Panc1 (cell line): ENCODE measurements around the gene LSM14B. TPM values are rescaled to one million over a fixed set of nuclear protein-coding genes. Genes with fewer than 3 reads are reported as not detected.

ENCODE experiments used
- ATAC-seq: fragments of 200-7000 bp; cut with Tn5 transposase; 2 replicates; pipeline ENCODE4 v1.9.1; 2020; ENCODE audit warnings: mild to moderate bottlenecking, moderate library complexity
- BruUV-seq: library from RNA; stranded (reverse); fragments of 400-500 nt; replicated peaks from 2 replicates; lab custom pipeline; 2021; lab: Mats Ljungman, UMichigan
- CTCF ChIA-PET: fragments of 300-600 bp; sonication (Branson Sonifier 250); formaldehyde crosslinking; loops from one replicate; lab custom pipeline; 2022; ENCODE audit warnings: antibody characterized with exemption; lab: Charles Lee
- POLR2A ChIA-PET: fragments of 300-600 bp; sonication (Branson Sonifier 250); formaldehyde crosslinking; loops from one replicate; lab custom pipeline; 2022; ENCODE audit warnings: antibody characterized with exemption; lab: Charles Lee
- DNase-seq: peaks from one replicate; pipeline ENCODE4 v3.0.0-alpha.2; 2010; ENCODE audit warnings: low read depth, low spot score
- H3K27ac ChIP-seq: 2 replicates; pipeline ENCODE4 v1.5.1; 2011; ENCODE audit warnings: mild to moderate bottlenecking, low read length, inconsistent platforms
- H3K27me3 ChIP-seq: fragments of 200-500 bp; sonication (Bioruptor generic); 2 replicates; pipeline ENCODE4 v1.6.0; 2014; ENCODE audit warnings: low read length, inconsistent platforms; ENCODE audit not compliant: control insufficient read depth, insufficient read depth
- H3K36me3 ChIP-seq: fragments of 200-500 bp; sonication (Bioruptor generic); 2 replicates; pipeline ENCODE4 v1.5.1; 2014; ENCODE audit warnings: inconsistent platforms, mild to moderate bottlenecking, low read length, moderate library complexity; ENCODE audit not compliant: control insufficient read depth, insufficient read depth
- H3K4me1 ChIP-seq: 2 replicates; pipeline ENCODE4 v1.5.1; 2011; ENCODE audit warnings: inconsistent platforms, mild to moderate bottlenecking, low read length, moderate library complexity; ENCODE audit not compliant: control insufficient read depth, insufficient read depth
- H3K4me3 ChIP-seq, 2 experiments: 2 replicates each; pipeline ENCODE4 v1.5.1; 2011 to 2012; ENCODE audit warnings: low read depth in 2 of 2, low read length in 2 of 2, mild to moderate bottlenecking in 2 of 2, inconsistent platforms in 1 of 2, moderate library complexity in 1 of 2
- H3K9me3 ChIP-seq: fragments of 200-500 bp; sonication (Bioruptor generic); 2 replicates; pipeline ENCODE4 v1.5.1; 2014; ENCODE audit warnings: low read depth, mild to moderate bottlenecking, inconsistent platforms, low read length, moderate library complexity; ENCODE audit not compliant: control insufficient read depth, insufficient read depth
- POLR2AphosphoS5 ChIP-seq: IDR thresholded peaks from 2 replicates; pipeline ENCODE4 v1.6.1; 2012; ENCODE audit warnings: mild to moderate bottlenecking, low read depth, low read length, moderate library complexity
- SIN3A ChIP-seq: IDR thresholded peaks from 2 replicates; pipeline ENCODE4 v1.6.1; 2012; ENCODE audit warnings: low read depth, mild to moderate bottlenecking, low read length, moderate library complexity, borderline replicate concordance; ENCODE audit not compliant: insufficient read depth
- TCF7L2 ChIP-seq: IDR thresholded peaks from 2 replicates; pipeline ENCODE4 v1.6.1; 2011; ENCODE audit warnings: mild to moderate bottlenecking, low read depth, low read length, inconsistent platforms
- in situ Hi-C: cut with HindIII; loops from 2 replicates; pipeline ENCODE4 v1.10.0; 2016; ENCODE audit warnings: low sequenced_read_pairs, low pct_unique_long_range_greater_than_20kb
- intact Hi-C: fragments of 100-400 bp; cut with micrococcal nuclease; formaldehyde crosslinking; loops from one replicate; pipeline ENCODE4 v1.10.0; 2022; ENCODE audit not compliant: unreplicated experiment
- total RNA-seq: library from RNA; stranded (reverse); gene quantifications from one replicate; pipeline ENCODE4 v1.2.1, GENCODE V29; 2021; ENCODE audit not compliant: unreplicated experiment
- TF ChIP-seq, protein P1 (sequence below): fragments of 450-650 bp; IDR thresholded peaks from 2 replicates; pipeline ENCODE4 v1.5.1; 2017; ENCODE audit warnings: mild to moderate bottlenecking
- TF ChIP-seq, protein P2 (sequence below), 2 experiments: IDR thresholded peaks; 2 replicates each; pipeline ENCODE4 v1.6.1; 2011 to 2012; ENCODE audit warnings: low read depth in 2 of 2, control low read depth in 1 of 2, low read length in 1 of 2, mild to moderate bottlenecking in 1 of 2, moderate library complexity in 1 of 2; ENCODE audit not compliant: insufficient read depth in 1 of 2

The LSM14B gene
- total RNA-seq, 1 experiment from 2014 or later = 52.2 TPM

DNA sequence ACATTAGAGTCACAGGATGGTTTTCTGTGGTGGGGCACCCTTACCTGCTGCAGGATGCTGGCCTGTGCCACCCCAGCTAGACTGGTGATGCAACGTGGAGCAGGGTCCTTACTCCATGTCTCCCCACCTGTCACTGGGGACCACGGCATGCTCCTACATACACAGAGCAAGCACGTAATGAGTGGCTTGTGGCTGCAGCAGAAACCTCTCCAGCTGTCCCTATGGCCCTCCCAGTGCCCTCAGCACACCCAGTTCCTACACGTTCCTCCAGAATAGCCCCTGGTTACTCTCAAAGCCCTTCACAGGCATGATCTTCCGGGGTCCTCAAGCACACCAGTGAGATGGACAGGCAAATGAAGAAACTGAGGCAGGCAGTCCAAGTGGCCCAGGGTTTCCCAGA, 3.2 kb upstream of the LSM14B start:
- ATAC-seq (no peak), DNase-seq (no peak)
- TF ChIP-seq SIN3A (no peak), TCF7L2 (no peak), POLR2AphosphoS5 (no peak)
- TF ChIP-seq, protein P1, sequence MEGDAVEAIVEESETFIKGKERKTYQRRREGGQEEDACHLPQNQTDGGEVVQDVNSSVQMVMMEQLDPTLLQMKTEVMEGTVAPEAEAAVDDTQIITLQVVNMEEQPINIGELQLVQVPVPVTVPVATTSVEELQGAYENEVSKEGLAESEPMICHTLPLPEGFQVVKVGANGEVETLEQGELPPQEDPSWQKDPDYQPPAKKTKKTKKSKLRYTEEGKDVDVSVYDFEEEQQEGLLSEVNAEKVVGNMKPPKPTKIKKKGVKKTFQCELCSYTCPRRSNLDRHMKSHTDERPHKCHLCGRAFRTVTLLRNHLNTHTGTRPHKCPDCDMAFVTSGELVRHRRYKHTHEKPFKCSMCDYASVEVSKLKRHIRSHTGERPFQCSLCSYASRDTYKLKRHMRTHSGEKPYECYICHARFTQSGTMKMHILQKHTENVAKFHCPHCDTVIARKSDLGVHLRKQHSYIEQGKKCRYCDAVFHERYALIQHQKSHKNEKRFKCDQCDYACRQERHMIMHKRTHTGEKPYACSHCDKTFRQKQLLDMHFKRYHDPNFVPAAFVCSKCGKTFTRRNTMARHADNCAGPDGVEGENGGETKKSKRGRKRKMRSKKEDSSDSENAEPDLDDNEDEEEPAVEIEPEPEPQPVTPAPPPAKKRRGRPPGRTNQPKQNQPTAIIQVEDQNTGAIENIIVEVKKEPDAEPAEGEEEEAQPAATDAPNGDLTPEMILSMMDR = no peak
- TF ChIP-seq, protein P2, sequence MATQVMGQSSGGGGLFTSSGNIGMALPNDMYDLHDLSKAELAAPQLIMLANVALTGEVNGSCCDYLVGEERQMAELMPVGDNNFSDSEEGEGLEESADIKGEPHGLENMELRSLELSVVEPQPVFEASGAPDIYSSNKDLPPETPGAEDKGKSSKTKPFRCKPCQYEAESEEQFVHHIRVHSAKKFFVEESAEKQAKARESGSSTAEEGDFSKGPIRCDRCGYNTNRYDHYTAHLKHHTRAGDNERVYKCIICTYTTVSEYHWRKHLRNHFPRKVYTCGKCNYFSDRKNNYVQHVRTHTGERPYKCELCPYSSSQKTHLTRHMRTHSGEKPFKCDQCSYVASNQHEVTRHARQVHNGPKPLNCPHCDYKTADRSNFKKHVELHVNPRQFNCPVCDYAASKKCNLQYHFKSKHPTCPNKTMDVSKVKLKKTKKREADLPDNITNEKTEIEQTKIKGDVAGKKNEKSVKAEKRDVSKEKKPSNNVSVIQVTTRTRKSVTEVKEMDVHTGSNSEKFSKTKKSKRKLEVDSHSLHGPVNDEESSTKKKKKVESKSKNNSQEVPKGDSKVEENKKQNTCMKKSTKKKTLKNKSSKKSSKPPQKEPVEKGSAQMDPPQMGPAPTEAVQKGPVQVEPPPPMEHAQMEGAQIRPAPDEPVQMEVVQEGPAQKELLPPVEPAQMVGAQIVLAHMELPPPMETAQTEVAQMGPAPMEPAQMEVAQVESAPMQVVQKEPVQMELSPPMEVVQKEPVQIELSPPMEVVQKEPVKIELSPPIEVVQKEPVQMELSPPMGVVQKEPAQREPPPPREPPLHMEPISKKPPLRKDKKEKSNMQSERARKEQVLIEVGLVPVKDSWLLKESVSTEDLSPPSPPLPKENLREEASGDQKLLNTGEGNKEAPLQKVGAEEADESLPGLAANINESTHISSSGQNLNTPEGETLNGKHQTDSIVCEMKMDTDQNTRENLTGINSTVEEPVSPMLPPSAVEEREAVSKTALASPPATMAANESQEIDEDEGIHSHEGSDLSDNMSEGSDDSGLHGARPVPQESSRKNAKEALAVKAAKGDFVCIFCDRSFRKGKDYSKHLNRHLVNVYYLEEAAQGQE (IDR thresholded peaks at IDR 0.05; ENCODE audit: insufficient read depth in 1 of 2, low read depth in 2 of 2, low read length in 1 of 2) = no peak
- intact Hi-C loops (no loop called here), in situ Hi-C loops (no loop called here)
- Histone ChIP-seq H3K4me3 (no peak overlapping the region), H3K9me3 (no peaks in the 10 kb centered on the region), H3K4me1 (peaks cover 20% of the 10 kb centered on the region), H3K27ac (no peak overlapping the region), H3K27me3 (no peaks in the 10 kb centered on the region), H3K36me3 (no peaks in the 10 kb centered on the region)
- BruUV-seq = no TSS peak
- ChIA-PET POLR2A (no interaction called here), CTCF (interaction anchor here (1.1 kb wide), 1 partner anchor 108 kb away, joined by 4 read pairs; no protein-coding TSS in a partner anchor)

DNA sequence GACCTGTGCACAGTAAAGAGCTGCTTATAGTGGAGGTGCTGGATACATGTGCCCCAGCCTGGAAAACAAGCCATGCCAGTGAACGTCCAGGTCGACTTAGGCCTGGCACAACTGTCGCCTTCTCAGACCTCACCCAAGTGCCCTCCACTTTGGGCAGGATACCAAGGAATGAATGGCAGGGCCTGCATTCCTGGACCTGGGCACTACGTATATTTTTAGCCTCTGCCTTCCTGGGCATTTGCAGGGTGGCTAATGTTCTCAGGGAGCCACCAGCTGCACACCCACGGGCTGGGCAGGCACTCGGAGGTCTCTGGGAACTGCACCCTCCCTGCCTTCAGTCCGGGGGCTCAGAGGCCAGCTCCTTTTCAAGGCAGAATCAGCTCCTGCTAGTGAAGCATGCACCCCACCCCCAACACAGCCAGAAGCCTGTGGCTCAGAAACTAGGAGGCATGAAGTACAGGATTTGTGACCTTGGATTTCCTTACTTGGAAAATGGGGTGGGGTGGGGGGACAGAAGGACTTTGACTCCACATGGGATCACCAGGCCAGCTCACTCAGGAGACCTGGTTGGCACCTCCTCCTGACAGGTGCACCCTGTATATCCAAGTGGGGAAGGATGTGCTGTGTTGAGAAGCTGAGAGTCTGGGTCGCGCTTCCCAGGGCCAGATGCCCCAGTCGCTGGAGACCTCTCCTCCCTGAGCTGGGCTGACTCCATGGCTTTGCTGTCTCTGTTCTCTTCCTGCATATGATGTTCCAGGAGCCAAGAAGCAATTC, 2.5 kb upstream of the LSM14B start:
- TF ChIP-seq SIN3A = no peak
- TF ChIP-seq TCF7L2 = no peak
- TF ChIP-seq, protein P1 = no peak
- no peak for TF ChIP-seq POLR2AphosphoS5
- TF ChIP-seq, protein P2 (IDR thresholded peaks at IDR 0.05; ENCODE audit: insufficient read depth in 1 of 2, low read depth in 2 of 2, low read length in 1 of 2) = no peak
- DNase-seq (no peak), ATAC-seq (no peak)
- Histone ChIP-seq H3K9me3 (no peaks in the 10 kb centered on the region), H3K4me1 (peaks cover 22% of the 10 kb centered on the region), H3K36me3 (peaks cover 2% of the 10 kb centered on the region; the same call in 1 of the 2 replicates), H3K4me3 (no peak overlapping the region), H3K27me3 (no peaks in the 10 kb centered on the region), H3K27ac (no peak overlapping the region)
- in situ Hi-C loops (no loop called here), intact Hi-C loops (no loop called here)
- ChIA-PET CTCF (interaction anchor here (1.1 kb wide), 1 partner anchor 109 kb away, joined by 4 read pairs; no protein-coding TSS in a partner anchor), POLR2A (no interaction called here)
- no TSS peak for BruUV-seq
